ENCODE results near the gene PDCD7.

DNA sequence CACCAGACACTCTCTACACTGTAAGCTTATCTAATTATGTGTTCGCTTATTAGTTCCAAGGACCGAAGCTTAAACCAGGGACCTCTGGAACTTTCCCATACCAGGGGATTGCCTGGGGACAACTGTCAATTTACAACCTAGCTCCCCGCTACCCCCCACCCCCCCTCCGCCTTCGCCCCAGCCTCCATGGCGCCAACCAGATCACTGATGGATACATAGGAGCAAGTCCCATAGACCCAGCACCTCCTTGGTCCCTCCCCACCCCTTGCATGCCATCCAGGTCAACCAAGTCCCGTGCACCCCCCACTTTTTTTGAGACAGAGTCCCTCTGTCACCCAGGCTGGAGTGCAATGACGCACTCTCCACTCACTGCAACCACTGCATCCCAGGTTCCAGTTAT, 930 bp upstream of the PDCD7 start:
- TF ChIP-seq, protein P1, sequence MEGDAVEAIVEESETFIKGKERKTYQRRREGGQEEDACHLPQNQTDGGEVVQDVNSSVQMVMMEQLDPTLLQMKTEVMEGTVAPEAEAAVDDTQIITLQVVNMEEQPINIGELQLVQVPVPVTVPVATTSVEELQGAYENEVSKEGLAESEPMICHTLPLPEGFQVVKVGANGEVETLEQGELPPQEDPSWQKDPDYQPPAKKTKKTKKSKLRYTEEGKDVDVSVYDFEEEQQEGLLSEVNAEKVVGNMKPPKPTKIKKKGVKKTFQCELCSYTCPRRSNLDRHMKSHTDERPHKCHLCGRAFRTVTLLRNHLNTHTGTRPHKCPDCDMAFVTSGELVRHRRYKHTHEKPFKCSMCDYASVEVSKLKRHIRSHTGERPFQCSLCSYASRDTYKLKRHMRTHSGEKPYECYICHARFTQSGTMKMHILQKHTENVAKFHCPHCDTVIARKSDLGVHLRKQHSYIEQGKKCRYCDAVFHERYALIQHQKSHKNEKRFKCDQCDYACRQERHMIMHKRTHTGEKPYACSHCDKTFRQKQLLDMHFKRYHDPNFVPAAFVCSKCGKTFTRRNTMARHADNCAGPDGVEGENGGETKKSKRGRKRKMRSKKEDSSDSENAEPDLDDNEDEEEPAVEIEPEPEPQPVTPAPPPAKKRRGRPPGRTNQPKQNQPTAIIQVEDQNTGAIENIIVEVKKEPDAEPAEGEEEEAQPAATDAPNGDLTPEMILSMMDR (IDR thresholded peaks at IDR 0.05): no peak
- TF ChIP-seq POLR2AphosphoS5 (IDR thresholded peaks at IDR 0.05): no peak
- no peak for TF ChIP-seq POLR2A (IDR thresholded peaks at IDR 0.05)
- no peak for TF ChIP-seq EP300 (IDR thresholded peaks at IDR 0.05; ENCODE audit: low read depth)

Measured in transverse colon (tissue), 4 donors.